IPS DF 4.7 (cell line): ENCODE results near the gene L3MBTL1.
A peak's percentile ranks its signal among the peaks of the same experiment; 100 is the strongest.

Source experiments
- DNase-seq: peaks from one replicate; pipeline ENCODE4 v3.0.0-alpha.2; 2013; ENCODE audit warnings: low spot score; ENCODE audit errors: extremely low read depth

The L3MBTL1 gene

DNA sequence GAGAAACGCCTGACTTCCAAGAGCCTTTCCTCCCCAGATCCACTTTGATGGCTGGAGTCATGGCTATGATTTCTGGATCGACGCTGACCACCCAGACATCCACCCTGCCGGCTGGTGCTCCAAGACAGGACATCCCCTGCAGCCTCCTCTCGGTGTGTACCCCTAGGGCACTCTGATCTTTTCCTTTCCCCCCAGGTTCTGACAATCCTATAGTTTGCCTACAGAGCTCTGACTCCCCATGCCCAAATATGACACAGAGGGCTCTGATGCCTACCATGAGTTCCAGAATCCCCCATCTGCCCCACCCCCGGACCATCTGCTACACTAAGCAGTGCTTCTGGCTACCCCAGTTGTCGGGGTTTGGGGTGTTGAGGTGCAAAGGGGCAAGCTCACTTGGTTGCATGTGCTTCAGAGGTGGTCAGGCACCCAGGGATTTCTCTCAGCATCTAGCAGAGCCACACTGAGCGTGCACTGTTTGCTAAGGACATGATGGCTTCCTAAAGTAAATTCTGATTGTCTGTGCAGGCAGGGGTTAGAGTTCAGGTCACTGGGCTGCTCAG lies 27.4 kb downstream of the L3MBTL1 start:
- DNase-seq = no peak

DNA sequence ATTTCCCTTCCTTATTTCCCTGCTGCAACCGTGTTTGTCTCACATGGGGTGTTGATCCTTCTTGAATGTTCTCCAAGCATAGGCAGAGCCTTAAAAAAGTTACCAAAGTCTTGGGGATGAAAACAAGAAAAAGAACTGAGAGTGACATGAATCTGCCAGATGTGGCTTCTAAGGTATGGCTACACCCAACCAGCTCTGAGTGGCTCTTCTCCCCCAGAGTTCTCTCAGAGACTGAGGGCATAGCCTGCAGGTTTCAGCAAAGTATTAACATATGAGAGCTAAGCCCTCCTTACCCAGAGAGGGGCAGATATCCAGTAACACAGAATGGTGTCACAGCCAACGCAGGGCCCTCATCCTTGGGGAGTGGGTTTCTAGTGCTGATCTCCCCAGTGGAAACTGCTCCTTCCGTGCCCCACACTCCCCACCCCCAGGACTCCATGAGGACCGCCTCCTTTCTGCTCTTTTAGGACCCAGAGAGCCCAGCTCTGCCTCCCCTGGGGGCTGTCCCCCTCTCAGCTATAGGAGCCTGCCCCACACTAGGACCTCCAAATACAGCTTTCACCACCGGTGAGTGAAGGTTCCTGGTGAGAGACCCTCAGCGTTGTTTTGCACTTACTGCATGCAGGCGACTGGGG lies 28.0 kb downstream of the L3MBTL1 start:
- no peak for DNase-seq

DNA sequence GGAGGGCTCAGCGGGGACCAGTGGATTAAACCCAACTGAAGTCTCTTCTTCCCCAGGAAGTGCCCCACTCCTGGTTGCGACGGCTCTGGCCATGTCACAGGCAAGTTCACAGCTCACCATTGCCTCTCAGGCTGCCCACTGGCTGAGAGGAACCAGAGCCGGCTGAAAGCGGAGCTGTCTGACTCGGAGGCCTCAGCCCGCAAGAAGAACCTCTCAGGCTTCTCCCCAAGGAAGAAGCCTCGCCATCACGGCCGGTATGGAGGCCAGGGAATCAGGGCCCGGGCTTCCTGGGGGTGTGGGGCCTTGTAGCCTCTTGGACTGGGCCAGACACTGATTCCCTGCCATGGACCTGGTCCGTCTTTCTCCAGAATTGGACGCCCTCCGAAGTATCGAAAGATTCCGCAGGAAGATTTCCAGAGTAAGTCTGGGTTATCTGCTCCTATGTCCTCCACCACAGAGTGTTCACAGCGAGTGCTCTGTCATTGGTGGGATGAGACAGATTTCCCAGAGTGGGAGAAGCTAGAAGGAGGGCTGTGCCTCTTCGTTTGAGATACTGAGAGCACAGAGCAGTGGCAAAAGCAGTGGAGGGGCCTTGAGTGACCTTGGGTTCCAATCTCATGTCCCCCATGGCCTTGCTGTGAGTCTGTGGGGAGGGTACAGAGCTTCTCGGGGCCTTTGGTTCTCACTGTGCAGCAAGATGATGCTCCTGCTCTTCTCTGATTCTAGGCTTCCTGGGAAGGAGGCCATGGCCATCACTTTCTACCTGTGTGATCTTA lies 28.7 kb downstream of the L3MBTL1 start:
- DNase-seq = no peak

DNA sequence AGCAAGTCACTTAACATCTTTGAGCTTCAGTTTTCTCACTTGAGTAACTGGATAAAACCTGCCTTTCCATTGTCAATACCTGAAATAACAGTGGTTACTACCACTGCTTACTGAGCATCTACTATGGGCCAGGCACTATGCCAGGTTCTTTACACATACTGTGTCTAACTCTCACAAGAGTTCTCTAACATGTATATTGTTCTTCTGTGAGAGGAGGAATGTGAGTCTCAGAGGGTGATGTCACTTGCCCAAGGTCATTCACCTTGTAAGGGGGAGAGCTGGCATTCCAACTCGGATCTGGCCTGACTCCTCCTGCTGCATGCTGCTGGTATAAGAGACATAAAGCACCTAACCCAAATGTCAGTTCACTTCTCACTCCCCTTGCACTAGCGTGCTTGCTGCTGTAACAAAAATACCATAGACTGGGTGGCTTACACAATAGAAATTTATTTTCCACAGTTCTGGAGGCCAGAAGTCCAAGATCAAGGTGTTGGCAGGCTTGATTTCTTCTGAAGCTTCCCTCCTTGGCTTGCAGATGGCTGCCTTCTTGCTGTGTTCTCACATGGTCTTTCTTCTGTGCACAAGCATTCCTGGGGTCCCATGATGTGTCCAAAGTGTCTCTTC lies 29.4 kb downstream of the L3MBTL1 start:
- DNase-seq = no peak

DNA sequence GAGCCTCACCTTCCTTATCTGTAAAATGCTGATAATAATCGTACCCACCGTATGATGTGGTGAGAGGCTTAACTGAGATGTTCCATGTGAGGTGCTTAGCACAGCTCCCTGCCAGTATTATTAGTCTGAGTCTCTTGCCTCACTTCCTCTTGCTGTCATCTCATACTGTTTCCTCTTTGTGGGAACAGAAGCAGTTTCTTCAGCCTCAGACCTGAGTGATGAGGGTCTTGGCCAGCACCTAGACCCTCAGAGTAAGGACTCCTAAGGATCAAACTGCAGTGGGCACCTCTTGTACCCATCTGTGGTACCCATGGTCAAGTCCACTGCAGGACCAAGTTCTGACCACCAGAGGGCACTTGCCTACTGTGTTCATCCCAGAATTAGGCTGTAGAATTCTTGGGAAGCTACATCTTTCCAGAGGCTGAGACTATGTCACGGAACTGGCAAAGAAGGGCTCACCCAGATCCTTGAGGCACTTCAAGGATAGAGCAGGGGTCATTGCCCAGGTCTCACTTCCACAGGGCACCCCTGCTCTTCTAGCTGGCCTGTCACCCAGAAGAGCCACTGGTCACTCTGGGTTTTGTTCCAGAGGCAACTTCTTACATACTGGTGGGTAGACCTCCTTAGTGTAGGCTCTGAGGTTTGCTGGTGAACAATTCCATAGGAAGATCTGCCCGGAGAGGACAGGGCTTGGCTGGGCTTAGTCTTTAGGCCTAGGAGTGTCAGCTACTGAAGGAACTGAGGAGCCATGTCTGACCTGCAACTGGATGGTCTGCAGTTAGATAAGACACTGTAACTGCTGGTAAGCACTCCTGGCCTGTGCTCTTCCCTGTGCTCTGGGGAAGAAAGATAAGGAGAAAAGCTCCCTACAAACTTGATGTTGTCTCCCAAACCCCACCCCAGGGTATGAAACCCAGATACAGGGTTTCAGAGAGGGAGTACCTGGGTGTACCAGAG lies 30.7 kb downstream of the L3MBTL1 start:
- peak; percentile 62 for DNase-seq

DNA sequence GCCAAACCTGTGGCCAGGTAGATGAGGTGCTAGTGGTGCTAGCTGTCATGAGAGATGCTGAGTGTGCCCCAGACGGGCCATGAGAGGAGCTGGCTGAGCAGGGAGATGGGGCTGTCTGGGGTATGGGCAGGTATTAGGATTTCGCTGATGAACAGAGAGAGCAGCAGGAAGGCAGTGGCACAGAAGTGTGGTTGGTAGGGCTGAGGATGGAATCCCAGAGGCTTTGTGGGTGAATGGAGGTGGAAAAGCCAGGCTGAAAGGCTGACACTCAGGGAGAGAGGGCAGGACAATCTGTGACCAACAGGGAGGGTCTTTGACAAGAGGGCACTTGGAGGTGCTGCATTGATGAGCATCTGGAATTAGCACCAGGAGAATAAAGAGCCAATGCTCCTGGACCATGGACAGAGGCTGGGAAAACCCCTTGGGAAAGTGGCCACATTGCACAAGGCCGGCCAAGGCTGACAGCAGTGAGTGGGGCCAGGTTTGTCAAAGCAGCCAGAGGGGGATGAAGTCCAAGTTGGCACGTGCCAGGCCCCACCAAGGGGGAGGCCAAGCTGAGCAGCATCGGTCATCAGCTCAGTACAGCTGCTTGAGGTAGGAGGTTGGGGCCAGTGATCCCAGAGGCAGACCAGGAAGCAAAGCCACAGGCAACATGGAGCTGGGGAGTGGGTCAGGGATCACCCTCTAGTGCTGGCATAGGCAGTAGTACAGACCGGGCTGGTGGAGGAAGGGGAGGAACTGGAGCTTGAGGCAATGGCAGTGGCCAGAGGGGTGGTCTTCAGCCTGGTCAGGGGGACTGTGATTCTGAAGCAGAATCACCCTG lies 31.6 kb downstream of the L3MBTL1 start:
- no peak for DNase-seq

DNA sequence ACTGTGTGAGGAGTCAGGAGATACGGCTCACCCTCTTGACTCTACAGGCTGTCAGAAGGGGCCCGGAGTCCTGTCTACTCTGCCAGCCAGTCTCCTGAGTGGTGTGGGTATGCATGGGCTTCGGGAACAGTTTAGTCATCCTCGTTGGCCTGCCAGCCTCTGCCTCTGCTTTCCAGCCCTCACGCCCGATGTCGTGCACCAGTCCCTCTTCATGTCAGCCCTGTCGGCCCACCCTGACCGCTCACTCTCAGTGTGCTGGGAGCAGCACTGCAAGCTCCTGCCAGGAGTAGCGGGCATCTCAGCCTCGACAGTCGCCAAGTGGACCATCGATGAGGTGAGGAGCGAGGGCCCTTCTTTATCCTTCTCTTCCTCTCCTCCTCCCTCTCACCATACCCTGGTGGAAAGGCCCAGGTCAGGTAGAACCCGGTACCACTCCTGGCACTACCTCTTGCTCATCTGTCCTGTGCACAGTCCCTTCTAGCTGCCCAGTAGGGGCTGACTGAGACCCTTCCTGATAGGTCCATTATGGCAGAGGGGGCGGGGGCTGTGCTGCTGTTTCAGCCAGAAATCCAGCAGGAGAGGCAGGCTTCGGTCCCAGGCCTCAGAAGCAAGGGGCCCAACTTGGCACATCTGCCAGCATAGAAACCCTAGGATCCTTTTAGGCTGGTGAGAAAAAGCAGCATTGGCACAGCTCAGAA lies 32.6 kb downstream of the L3MBTL1 start:
- no peak for DNase-seq

DNA sequence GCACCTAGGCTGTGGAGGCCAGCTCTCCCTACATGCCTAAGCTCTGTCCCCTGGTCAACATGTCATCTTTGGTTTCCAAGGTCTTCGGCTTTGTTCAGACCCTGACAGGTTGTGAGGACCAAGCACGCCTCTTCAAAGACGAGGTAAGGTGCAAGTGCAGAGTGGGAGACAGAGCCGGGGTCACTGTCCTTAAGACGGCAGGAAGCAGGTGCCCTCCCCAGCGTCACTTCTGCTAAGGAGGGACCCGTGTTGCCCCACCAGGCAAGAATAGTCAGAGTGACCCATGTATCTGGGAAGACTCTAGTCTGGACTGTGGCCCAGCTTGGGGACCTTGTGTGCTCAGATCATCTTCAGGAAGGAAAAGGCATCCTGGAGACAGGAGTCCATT lies 33.2 kb downstream of the L3MBTL1 start:
- no peak for DNase-seq

DNA sequence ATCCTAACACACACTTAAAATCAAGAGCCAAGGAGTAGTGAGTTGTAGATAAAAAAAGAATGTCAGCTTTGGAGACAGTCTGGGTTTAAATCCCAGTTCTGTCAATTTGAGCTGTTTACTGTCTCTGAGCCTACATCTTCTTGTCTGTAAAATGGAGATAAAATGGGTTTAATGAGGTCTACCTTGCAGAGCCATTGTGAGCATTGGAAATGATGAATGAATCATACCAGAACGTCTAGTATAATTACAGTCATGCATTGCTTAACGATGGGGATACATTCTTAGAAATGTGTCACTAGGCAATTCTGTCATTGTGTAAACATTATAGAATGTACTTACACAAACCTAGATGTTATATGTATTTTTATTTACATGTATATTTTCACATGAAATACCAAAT lies 33.7 kb downstream of the L3MBTL1 start:
- DNase-seq = no peak

DNA sequence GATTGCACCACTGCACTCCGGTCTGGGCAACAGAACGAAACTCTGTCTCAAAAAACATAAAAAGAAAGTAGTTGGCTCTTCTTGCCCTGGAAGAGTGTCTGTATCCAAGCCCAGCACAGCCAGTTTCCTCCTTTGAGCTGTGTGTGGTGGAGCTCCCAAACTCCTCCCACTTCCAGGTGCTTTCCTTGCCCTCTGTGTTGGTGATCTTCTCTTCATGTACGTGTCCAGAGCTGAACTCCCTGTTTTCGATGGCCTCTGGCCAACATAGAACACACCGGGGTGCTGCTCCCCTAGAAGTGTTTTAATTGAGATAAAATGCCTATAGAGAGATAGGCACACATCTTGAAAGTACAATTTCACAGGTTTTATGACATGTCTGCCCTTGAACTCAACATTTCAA lies 34.7 kb downstream of the L3MBTL1 start:
- DNase-seq = no peak

DNA sequence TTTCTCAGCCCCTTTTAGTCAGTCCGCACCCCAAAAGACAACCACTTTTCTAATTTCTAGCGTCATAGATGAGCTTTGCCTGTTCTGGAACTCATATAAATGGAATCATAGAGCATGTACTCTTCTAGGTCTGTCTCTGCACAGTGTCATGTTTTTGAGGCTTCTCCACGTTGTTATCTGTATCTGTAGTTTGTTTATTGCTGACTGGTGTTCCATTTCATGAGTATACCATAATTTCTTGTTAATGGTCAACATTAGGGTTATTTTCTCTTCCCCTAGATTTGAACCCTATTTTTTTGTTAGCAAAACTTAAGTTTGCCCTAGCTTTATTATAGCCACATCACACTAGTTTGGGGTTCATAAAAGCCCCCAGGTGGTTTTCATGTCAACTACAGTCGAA lies 35.2 kb downstream of the L3MBTL1 start:
- no peak for DNase-seq

DNA sequence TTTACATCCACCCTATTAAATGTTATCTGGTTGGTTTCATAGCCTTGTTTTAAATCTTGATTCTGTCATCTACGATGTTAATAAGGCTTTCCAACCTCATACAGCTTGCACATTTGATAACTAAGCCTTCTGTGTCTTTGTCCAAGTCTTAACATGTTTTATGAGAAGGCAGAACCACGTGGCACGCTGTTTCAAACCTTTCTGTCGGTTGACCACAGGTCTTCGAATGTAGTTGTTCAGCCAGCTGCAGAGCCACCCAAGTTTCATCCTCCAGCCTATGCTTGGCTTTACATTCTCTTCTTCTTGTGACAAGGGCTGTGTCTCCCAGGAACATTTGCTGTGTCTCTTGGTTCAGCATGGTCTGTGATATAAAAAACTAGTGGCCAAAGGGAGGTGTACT lies 35.6 kb downstream of the L3MBTL1 start:
- DNase-seq = no peak

DNA sequence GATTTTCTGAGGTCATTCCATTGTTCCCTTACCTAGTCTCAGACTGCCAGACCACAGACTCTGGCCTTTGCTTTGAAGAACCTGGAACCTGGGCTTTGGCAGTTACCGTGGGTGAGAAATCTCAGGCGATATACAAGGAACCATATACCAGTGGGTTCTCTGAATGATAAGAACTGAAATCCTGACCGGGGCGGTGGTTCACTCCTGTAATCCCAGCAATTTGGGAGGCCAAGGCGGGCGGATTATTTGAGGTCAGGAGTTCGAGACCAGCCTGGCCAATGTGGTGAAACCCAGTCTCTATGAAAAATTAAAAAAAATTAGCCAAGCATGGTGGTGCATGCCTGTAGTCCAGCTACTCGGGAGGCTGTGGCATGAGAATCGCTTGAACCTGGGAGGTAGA lies 37.0 kb downstream of the L3MBTL1 start:
- no peak for DNase-seq

DNA sequence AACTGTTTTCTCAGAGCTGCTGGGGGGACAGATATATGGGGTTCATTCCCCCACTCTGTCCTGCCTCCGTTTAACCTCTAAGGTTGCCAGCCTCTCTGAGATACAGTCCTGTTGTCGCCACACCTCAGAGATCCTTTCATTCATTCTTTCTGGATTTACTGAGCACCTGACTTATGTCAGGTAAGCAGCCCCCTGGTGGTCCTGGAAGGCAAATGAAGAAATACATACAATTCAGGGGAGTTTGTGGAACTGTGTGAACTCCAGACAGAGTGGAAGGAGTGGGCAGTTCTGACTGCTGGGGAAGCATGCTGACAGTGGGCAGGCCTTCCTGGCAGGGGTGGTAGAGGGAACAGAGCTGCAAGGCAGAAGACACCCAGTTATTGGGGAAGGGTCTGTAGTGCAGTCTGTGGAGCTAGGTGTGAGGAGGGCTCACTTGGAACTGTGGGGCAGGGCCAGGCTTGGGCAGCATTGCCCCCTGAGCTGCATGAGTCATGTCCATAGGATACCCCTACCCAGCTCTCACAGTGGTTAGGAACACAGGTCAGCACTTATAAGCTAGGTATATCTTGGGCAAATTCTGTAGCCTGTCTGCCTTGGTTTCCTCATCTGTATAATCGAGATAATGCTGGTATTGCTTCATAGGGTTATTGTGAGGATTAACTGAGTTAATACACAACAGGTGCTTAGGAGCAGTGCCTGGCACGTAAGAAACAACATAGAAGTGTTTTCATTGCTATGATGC lies 38.5 kb downstream of the L3MBTL1 start:
- DNase-seq = no peak

DNA sequence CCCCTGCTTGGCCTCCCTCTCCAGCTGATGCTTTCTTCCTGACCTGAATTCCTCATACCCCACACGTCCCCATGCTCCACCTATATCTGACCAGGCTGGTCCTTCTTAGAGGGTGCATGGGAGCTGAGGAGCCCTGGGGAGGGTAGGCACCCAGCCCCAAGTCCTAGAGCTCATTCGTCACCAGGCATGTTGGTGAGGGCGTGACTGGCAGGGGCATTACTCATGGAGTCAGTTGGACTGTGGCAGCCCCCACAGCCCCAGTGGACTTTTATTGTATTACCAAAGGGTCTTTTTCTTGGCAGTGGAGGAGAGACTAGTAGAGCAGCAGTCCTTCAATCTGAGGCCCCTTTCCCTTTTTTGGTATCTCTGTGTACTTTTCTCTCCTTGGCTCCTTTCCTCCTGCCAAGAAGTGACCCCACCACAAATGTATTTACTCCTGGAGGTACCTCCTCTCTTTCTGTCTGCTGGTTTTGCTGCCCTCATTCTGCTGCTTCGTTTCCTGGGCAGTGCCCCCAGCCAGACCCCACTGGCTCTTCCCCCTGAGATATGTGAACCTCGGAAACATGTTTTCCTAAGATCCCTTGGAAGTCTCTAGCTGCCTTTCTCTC lies 40.9 kb downstream of the L3MBTL1 start:
- no peak for DNase-seq

DNA sequence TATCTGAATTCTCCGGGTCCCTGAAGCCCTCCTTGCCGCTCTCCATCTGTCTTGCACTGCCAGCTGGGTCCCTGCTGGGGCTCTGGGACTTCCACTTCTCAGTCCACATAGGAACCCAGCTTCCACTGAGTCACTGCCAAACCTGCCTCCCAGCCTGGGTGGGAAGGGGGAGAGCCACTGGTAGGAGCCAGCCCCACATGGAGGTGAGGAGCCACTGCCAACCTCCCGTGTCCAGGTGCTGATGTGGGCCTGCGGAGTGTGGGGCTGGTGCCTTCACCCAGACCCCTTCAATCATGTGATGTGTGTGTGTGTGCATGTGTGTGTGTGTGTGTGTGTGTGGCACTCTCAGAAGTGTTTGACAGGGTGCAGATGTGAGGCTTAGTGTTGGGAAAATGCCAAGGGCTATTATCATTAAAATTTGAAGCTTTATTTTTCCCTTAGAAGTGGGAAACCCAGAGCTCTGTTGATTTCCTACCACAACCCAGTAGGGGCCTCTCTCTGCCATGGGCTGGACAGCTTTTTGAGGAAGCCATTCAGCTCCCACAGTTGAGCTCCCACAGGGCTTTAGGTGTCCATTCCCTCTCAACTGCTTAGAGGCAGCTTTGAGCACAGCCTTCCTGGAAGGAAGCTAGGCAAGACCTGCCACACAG lies 42.0 kb downstream of the L3MBTL1 start:
- no peak for DNase-seq

DNA sequence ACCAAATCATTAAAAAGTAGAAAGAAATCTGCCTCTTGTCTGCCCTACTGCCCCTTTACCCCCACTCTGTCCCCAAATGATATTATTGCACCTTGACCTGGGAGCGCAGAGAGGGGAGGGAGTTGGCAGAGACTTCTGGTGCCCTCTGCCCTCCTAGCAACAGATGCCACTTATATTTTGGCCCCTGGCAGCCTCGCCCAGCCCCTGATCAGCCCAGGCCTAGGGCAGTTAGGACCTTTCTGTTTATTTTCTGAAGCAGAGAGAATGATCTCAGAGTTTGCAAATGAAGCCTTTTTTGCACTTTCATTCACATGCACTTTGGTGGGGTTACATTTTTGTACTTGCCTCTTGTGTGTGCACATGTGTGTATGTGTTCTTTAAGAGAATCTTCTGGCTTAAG lies 43.0 kb downstream of the L3MBTL1 start:
- DNase-seq = no peak

DNA sequence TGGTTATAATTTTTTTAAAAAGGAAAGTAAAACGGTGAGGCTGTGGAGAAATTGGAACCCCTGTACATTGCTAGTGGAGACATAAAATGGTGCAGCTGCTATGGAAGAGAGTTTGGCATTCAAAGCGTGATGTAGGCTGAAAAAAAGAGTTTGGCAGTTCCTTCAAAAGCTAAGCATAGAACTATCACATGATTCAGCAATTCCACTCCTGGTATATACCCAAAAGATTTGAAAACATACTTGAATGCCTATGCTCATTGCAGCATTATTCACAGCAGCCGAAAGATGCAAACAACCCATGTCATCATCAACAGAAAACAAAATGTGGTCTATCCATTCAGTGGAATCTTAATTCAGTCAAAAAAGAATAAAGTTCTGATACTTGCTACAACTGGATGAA lies 46.9 kb downstream of the L3MBTL1 start:
- no peak for DNase-seq
